Heart left ventricle (tissue), 13 donors: ENCODE data around the gene CXADR.

Source experiments
- CTCF ChIP-seq, 12 donors: fragments of 200-600 bp; sonication (generic) in 4 of 12; IDR thresholded peaks; one replicate each; pipeline versions ENCODE4 v1.5.0 to v1.8.0; 2018 to 2022; ENCODE audit warnings: antibody characterized with exemption in 12 of 12, mild to moderate bottlenecking in 5 of 12
- POLR2A ChIP-seq, 2 donors: fragments of 450-650 bp; IDR thresholded peaks; one replicate each; pipeline ENCODE4 v1.6.1; 2017; ENCODE audit warnings: antibody characterized with exemption in 2 of 2, mild to moderate bottlenecking in 2 of 2, moderate library complexity in 2 of 2
- donor health status: ischemic (EF 13 %, LVEDD 7.1; RV severe dilation, severe dysfunction).
- donor health status: DM: no; HTN: yes; CAD: no.
- donor health status: DM: no; HTN: no; CAD: no.
- donor health status: ischemic (EF 25% LVEDD 6.9; RV normal size, moderate dysfunction).
- donor health status: ischemic (EF 25% LVEDD 5.7; RV mildly dilated, moderate dysfunction).
- donor health status: ischemic (EF 35%, LVEDD 5.7; RV mildly dilated, moderate dysfunction).
- donor health status: nonischemic (EF 11% LVEDD 7.7; RV severe dilation, severe dysfunction).
- donor health status: DM: yes; HTN: yes; CAD: no.
- donor health status: PGD.
- donor health status: ischemic (EF 29% LVEDD 5.4; RV normal size, mild dysfunction).
- donor health status: nonischemic (EF 23%, LVEDD 6.1; RV moderate dilation, normal function).

- no peak for TF ChIP-seq POLR2A (IDR thresholded peaks at IDR 0.05)
- no peak for TF ChIP-seq CTCF (IDR thresholded peaks at IDR 0.05)
Observed at GRCh38 chr21:17590430-17590829, 77.6 kb downstream of the CXADR start.
